ENCODE results near the gene ZNF207.
"Not testable (repeated sequence)": the region's sequence is repeated elsewhere in the genome, so short reads cannot be mapped to it uniquely, and the experiment has no call there.

Gene ZNF207

DNA sequence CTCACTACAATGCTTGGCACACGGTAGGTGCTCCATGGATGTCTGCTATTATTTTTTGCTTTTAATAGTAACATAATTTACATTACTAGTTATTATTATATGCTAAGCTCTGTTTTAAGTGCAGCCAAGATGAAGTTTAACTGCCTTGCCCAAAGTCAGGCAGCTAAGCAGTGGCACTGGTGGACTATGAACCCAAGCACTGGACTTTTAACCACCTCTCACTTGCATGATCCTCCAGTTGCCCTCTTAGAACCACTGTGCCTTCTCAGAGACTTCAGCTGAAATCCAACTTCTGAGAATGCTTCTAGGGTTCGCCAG, 1.5 kb upstream of the ZNF207 start:
- no peak for TF ChIP-seq CTCF (IDR thresholded peaks at IDR 0.05; ENCODE audit: insufficient read depth, missing control alignments)
- FAIRE-seq, result no peak
- no peak for DNase-seq (ENCODE audit: insufficient read length, low spot score)

DNA sequence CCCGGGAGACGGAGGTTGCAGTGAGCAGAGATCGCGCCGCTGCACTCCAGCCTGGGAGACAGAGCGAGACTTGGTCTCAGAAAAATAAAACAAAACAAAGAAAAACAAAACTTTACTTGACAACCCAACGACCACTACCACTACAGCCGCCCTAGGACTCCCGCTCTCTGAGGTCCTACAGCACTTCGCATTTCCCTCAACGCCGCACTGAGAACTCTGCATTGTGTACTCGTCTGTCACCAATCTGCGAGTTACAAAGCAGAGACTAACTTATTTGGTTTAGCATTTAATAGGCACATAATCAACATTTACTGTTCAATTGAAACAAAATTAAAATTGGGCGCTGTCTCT, 479 bp upstream of the ZNF207 start:
- DNase-seq (ENCODE audit: insufficient read length, low spot score) (no peak), FAIRE-seq (no peak)
- TF ChIP-seq CTCF (IDR thresholded peaks at IDR 0.05; ENCODE audit: insufficient read depth, missing control alignments), result no peak

GRCh38 chr17:32350666-32351418, 885 bp downstream of the ZNF207 start:
- FAIRE-seq (no peak), DNase-seq (ENCODE audit: insufficient read length, low spot score) (no peak)

DNA sequence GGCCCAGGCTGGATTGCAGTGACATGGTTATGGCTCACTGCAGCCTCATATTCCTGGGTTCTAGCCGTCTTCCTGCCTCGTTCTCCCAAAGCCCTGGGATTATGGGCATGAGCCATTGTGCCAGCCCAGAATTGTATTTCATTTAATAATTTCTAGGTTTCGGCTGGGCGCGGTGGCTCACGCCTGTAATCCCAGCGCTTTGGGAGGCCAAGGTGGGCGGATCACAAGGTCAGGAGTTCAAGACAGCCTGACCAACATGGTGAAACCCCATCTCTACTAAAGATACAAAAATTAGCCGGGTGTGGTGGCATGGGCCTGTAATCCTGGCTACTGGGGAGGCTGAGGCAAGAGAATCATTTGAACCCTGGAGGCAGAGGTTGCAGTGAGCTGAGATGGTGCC, 2.8 kb downstream of the ZNF207 start:
- DNase-seq (ENCODE audit: insufficient read length, low spot score); FAIRE-seq: not testable (repeated sequence)

More at GRCh38 chr17:32350666-32351418, 885 bp downstream of the ZNF207 start:
- no peak for TF ChIP-seq CTCF (IDR thresholded peaks at IDR 0.05; ENCODE audit: insufficient read depth, missing control alignments)

GRCh38 chr17:32355649-32356377, 5.9 kb downstream of the ZNF207 start:
- DNase-seq (ENCODE audit: insufficient read length, low spot score) (no peak), FAIRE-seq (no peak)
- TF ChIP-seq CTCF (IDR thresholded peaks at IDR 0.05; ENCODE audit: insufficient read depth, missing control alignments), result no peak

DNA sequence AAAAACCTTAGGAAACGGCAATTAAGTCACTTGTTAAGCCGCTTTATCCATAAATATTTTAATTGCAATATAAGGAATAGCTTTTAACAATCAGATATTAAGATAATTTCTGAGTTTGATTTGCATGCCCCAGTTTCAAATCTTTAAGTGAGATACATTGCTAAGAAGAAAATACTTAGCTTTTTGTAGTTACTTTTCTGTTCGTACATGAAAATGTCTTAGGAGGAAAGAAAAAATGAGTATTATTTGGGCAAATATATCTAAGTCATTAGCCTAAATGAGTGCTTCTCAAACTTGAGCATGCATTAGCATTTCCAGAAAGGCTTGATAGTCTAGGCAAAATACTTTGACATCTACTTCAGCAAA, 6.4 kb downstream of the ZNF207 start:
- no peak for TF ChIP-seq CTCF (IDR thresholded peaks at IDR 0.05; ENCODE audit: insufficient read depth, missing control alignments)
- DNase-seq (ENCODE audit: insufficient read length, low spot score) (no peak), FAIRE-seq (no peak)

- DNase-seq (ENCODE audit: insufficient read length, low spot score), result no peak
- no peak for FAIRE-seq
- no peak for TF ChIP-seq CTCF (IDR thresholded peaks at IDR 0.05; ENCODE audit: insufficient read depth, missing control alignments)
Observed at GRCh38 chr17:32356750-32357149, 6.8 kb downstream of the ZNF207 start.

Measured in D721Med (cell line).